H9 (cell line): ENCODE results near the gene TNRC6C. TPM values are rescaled to one million over a fixed set of nuclear protein-coding genes. Genes with fewer than 3 reads are reported as not detected.

Experiments
- DNase-seq: peaks from one replicate; pipeline ENCODE4 v3.0.0-alpha.2; 2017
- H2AFZ ChIP-seq: one replicate; pipeline ENCODE4 v1.6.1; 2013; ENCODE audit warnings: mild to moderate bottlenecking, low read length, control low read depth, moderate library complexity
- H2AK5ac ChIP-seq: 2 replicates; pipeline ENCODE4 v1.6.1; 2013; ENCODE audit warnings: low read length, control low read depth, mixed read lengths; ENCODE audit not compliant: insufficient read length
- H2BK120ac ChIP-seq: one replicate; pipeline ENCODE4 v1.6.1; 2013; ENCODE audit warnings: low read depth, mild to moderate bottlenecking, low read length, control low read depth, inconsistent platforms; ENCODE audit not compliant: poor library complexity, severe bottlenecking
- H2BK12ac ChIP-seq: 2 replicates; pipeline ENCODE4 v1.6.1; 2013; ENCODE audit warnings: low read length, control low read depth, mixed read lengths, low read depth; ENCODE audit not compliant: insufficient read length
- H2BK15ac ChIP-seq: 2 replicates; pipeline ENCODE4 v1.6.1; 2013; ENCODE audit warnings: low read depth, low read length, control low read depth
- H2BK20ac ChIP-seq: one replicate; pipeline ENCODE4 v1.6.1; 2013; ENCODE audit warnings: low read depth, mild to moderate bottlenecking, low read length, control low read depth, inconsistent platforms; ENCODE audit not compliant: poor library complexity, severe bottlenecking
- H2BK5ac ChIP-seq: 2 replicates; pipeline ENCODE4 v1.6.1; 2013; ENCODE audit warnings: low read length, control low read depth, mixed read lengths; ENCODE audit not compliant: insufficient read length
- H3K14ac ChIP-seq: 2 replicates; pipeline ENCODE4 v1.6.1; 2013; ENCODE audit warnings: low read length, control low read depth; ENCODE audit not compliant: insufficient read depth
- H3K18ac ChIP-seq: 2 replicates; pipeline ENCODE4 v1.6.1; 2013; ENCODE audit warnings: low read depth, mild to moderate bottlenecking, mixed read lengths, low read length, control low read depth; ENCODE audit not compliant: insufficient read length
- H3K23ac ChIP-seq: 2 replicates; pipeline ENCODE4 v1.6.1; 2013; ENCODE audit warnings: low read length, control low read depth, mixed read lengths, low read depth; ENCODE audit not compliant: insufficient read length
- H3K23me2 ChIP-seq: 2 replicates; pipeline ENCODE4 v1.6.1; 2013; ENCODE audit warnings: low read depth, mild to moderate bottlenecking, mixed read lengths, low read length, control low read depth; ENCODE audit not compliant: insufficient read length, poor library complexity, severe bottlenecking
- H3K27ac ChIP-seq: 2 replicates; pipeline ENCODE4 v1.5.1; 2013; ENCODE audit warnings: low read length, control low read depth, mixed read lengths, low read depth; ENCODE audit not compliant: insufficient read length
- H3K27me3 ChIP-seq: 2 replicates; pipeline ENCODE4 v1.6.1; 2013; ENCODE audit warnings: low read length, control low read depth, inconsistent platforms; ENCODE audit not compliant: insufficient read depth
- H3K4ac ChIP-seq: 2 replicates; pipeline ENCODE4 v1.6.1; 2013; ENCODE audit warnings: low read depth, mild to moderate bottlenecking, control low read depth, inconsistent platforms, low read length, moderate library complexity
- H3K4me1 ChIP-seq: 2 replicates; pipeline ENCODE4 v1.6.1; 2013; ENCODE audit warnings: low read length, control low read depth, inconsistent platforms; ENCODE audit not compliant: insufficient read depth
- H3K4me2 ChIP-seq: 2 replicates; pipeline ENCODE4 v1.6.1; 2013; ENCODE audit warnings: low read length, control low read depth, mixed read lengths; ENCODE audit not compliant: insufficient read length, insufficient read depth
- H3K56ac ChIP-seq: 2 replicates; pipeline ENCODE4 v1.6.1; 2013; ENCODE audit warnings: low read depth, mild to moderate bottlenecking, mixed read lengths, low read length, control low read depth; ENCODE audit not compliant: insufficient read length
- H3K79me1 ChIP-seq: 2 replicates; pipeline ENCODE4 v1.6.1; 2013; ENCODE audit warnings: low read depth, mild to moderate bottlenecking, moderate library complexity, low read length, control low read depth, inconsistent platforms; ENCODE audit not compliant: insufficient read depth, poor library complexity, severe bottlenecking
- H3K79me2 ChIP-seq: 2 replicates; pipeline ENCODE4 v1.6.1; 2013; ENCODE audit warnings: low read length, control low read depth, inconsistent platforms; ENCODE audit not compliant: insufficient read depth
- H3K9ac ChIP-seq: 2 replicates; pipeline ENCODE4 v1.6.1; 2013; ENCODE audit warnings: low read length, control low read depth, mixed read lengths; ENCODE audit not compliant: insufficient read length; ENCODE audit errors: extremely low read depth
- H3K9me3 ChIP-seq: one replicate; pipeline ENCODE4 v1.6.1; 2013; ENCODE audit warnings: low read depth, low read length, inconsistent platforms; ENCODE audit not compliant: control insufficient read depth
- H3T11ph ChIP-seq: one replicate; pipeline ENCODE4 v1.6.1; 2013; ENCODE audit warnings: mild to moderate bottlenecking, low read length, control low read depth, inconsistent platforms
- H4K20me1 ChIP-seq: one replicate; pipeline ENCODE4 v1.6.1; 2013; ENCODE audit not compliant: control insufficient read depth, insufficient read length, insufficient read depth
- H4K5ac ChIP-seq: 2 replicates; pipeline ENCODE4 v1.6.1; 2013; ENCODE audit warnings: low read depth, mild to moderate bottlenecking, mixed read lengths, low read length, control low read depth; ENCODE audit not compliant: insufficient read length
- H4K8ac ChIP-seq: replicated peaks from 2 replicates; pipeline ENCODE4 v1.6.1; 2013; ENCODE audit warnings: low read length, control low read depth, mixed read lengths, low read depth; ENCODE audit not compliant: insufficient read length
- H4K91ac ChIP-seq: 2 replicates; pipeline ENCODE4 v1.6.1; 2013; ENCODE audit warnings: low read depth, mild to moderate bottlenecking, moderate library complexity, mixed read lengths, low read length, control low read depth; ENCODE audit not compliant: insufficient read length
- H3K27ac Mint-ChIP-seq, 3 experiments: 2 replicates in 2 of 3; 3 replicates in 1 of 3; pipeline ENCODE4 v1.8.0; 2020 to 2021; ENCODE audit warnings: mixed read lengths in 3 of 3, mild to moderate bottlenecking in 1 of 3, moderate library complexity in 1 of 3
- H3K27me3 Mint-ChIP-seq: 2 replicates; pipeline ENCODE4 v1.8.0; 2021; ENCODE audit warnings: low read depth, mild to moderate bottlenecking, moderate library complexity, mixed read lengths
- H3K36me3 Mint-ChIP-seq, 3 experiments: 2 replicates in 2 of 3; 3 replicates in 1 of 3; pipeline ENCODE4 v1.8.0; 2020 to 2021; ENCODE audit warnings: low read depth in 3 of 3, mixed read lengths in 3 of 3; ENCODE audit not compliant: insufficient read depth in 1 of 3
- H3K4me1 Mint-ChIP-seq, 2 experiments: 2 replicates each; pipeline ENCODE4 v1.8.0; 2020; ENCODE audit warnings: mixed read lengths in 2 of 2
- H3K4me3 Mint-ChIP-seq, 2 experiments: 2 replicates in 1 of 2; 3 replicates in 1 of 2; pipeline ENCODE4 v1.8.0; 2020 to 2021; ENCODE audit warnings: mild to moderate bottlenecking in 2 of 2, mixed read lengths in 2 of 2, moderate library complexity in 1 of 2
- H3K9me3 Mint-ChIP-seq, 2 experiments: 2 replicates in 1 of 2; 3 replicates in 1 of 2; pipeline ENCODE4 v1.8.0; 2020; ENCODE audit warnings: mild to moderate bottlenecking in 2 of 2, mixed read lengths in 2 of 2, moderate library complexity in 1 of 2
- WGBS: extraction: QIAGEN DNeasy Blood & Tissue Kit; methylation state at CpG from one replicate; pipeline ENCODE4 v1.1.7; 2013; ENCODE audit warnings: missing lambda C conversion rate, low lambda C conversion rate, mixed read lengths; ENCODE audit not compliant: insufficient read length; ENCODE audit errors: extremely low coverage; 5-methylcytosine and 5-hydroxymethylcytosine counted together
- total RNA-seq: library from RNA; stranded (reverse); gene quantifications from 2 replicates; pipeline ENCODE4 v1.2.1, GENCODE V29; 2021
- TF ChIP-seq, protein P1 (sequence below): fragments of 200-600 bp; sonication (generic); conservative IDR thresholded peaks from 3 replicates; pipeline ENCODE4 v1.8.0; 2021; ENCODE audit warnings: antibody characterized with exemption, mild to moderate bottlenecking

The TNRC6C gene
- total RNA-seq, 1 experiment from 2014 or later: 24.7 TPM

DNA sequence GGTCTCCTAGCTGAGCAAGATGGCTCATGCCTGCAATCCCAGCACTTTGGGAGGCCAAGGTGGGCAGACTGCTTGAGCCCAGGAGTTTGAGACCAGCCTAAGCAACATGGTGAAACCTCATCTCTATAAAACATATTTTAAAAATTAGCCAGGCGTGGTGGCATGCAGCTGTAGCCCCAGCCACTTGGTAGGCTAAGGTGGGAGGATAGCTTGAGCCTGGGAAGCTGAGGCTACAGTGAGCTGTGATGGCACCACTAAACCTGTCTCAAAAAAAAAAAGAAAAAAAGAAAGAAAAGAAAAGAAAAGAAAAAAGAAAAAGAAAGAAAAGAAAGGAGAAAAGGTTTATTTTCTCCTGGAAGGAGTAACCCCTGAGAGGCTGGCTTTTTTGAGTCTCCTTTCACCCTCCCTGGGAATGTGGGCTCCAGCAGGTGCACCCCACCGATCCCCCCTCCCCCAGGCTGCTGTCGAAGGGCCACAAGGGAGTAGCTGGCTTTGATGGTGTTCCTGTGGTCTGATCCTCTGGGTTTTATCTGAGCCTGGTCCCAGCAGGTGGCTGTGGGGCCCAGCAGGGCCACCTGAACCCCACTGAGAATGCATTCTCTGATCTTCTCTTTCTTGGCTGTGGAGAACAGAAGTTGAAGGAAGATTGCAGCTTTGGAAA, 29.9 kb upstream of the TNRC6C start:
- Histone ChIP-seq H3K9me3 (no peaks in the 10 kb centered on the region), H2BK5ac (no peak overlapping the region), H3K4ac (no peak overlapping the region), H2BK15ac (no peak overlapping the region), H2BK120ac (no peak overlapping the region), H2BK20ac (no peak overlapping the region), H2BK12ac (no peak overlapping the region), H2AFZ (no peak overlapping the region), H3K79me2 (no peaks in the 10 kb centered on the region), H4K5ac (no peak overlapping the region), H3K56ac (no peak overlapping the region), H4K8ac (no peak overlapping the region), H4K20me1 (peaks cover 2% of the 10 kb centered on the region), H3T11ph (no peak overlapping the region), H3K14ac (no peak overlapping the region), H3K9ac (no peak overlapping the region), H3K4me1 (peaks cover 16% of the 10 kb centered on the region; the same call in 1 of the 2 replicates), H4K91ac (no peak overlapping the region), H3K27ac (no peak overlapping the region), H3K18ac (no peak overlapping the region), H2AK5ac (no peak overlapping the region), H3K23me2 (no peaks in the 10 kb centered on the region), H3K79me1 (no peaks in the 10 kb centered on the region), H3K27me3 (no peaks in the 10 kb centered on the region), H3K4me2 (no peak overlapping the region), H3K23ac (no peak overlapping the region)
- no peak for DNase-seq
- peaks cover 50% of the 10 kb centered on the region for H3K27me3 Mint-ChIP-seq
- no peaks in the 10 kb centered on the region for H3K36me3 Mint-ChIP-seq
- H3K9me3 Mint-ChIP-seq: no peaks in the 10 kb centered on the region; a peak in 2 of 5 replicates
- no peak overlapping the region for H3K4me3 Mint-ChIP-seq
- WGBS: no CpG with 5 or more reads among the region's 3 CpGs
- H3K27ac Mint-ChIP-seq: no peak overlapping the region
- TF ChIP-seq, protein P1, sequence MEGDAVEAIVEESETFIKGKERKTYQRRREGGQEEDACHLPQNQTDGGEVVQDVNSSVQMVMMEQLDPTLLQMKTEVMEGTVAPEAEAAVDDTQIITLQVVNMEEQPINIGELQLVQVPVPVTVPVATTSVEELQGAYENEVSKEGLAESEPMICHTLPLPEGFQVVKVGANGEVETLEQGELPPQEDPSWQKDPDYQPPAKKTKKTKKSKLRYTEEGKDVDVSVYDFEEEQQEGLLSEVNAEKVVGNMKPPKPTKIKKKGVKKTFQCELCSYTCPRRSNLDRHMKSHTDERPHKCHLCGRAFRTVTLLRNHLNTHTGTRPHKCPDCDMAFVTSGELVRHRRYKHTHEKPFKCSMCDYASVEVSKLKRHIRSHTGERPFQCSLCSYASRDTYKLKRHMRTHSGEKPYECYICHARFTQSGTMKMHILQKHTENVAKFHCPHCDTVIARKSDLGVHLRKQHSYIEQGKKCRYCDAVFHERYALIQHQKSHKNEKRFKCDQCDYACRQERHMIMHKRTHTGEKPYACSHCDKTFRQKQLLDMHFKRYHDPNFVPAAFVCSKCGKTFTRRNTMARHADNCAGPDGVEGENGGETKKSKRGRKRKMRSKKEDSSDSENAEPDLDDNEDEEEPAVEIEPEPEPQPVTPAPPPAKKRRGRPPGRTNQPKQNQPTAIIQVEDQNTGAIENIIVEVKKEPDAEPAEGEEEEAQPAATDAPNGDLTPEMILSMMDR: no peak
- peaks cover 69 to 77% of the 10 kb centered on the region in 2 experiments for H3K4me1 Mint-ChIP-seq
